ENCODE results near the gene OTUB2.

OTUB2 gene

DNA sequence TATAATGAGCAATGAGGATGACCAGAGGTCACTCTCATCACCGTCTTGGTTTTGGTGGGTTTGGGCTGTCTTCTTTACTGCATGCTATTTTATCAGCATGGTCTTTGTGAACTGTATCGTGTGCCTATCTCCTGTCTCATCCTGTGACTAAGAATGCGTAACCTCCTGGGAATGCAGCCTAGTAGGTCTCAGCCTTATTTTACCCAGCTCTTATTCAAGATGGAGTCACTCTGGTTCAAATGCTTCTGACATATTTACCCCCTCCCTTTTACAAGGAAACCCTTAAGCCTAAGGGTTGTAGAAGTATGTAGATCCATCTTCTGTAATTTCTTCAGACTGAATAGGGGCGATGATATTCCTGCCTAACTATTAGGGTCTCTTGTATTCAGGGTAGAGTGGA, 63.3 kb downstream of the OTUB2 start:
- DNase-seq = no peak
- Histone ChIP-seq H3K4me3 (no peak overlapping the region), H3K27ac (no peak overlapping the region), H3K4me1 (no peaks in the 10 kb centered on the region), H3K9me3 (no peaks in the 10 kb centered on the region), H3K36me3 (no peaks in the 10 kb centered on the region), H3K27me3 (no peaks in the 10 kb centered on the region)
- intact Hi-C loops (cut with DNase I; ENCODE audit: low total_unique reads) = no loop called here
- TF ChIP-seq, protein P1, sequence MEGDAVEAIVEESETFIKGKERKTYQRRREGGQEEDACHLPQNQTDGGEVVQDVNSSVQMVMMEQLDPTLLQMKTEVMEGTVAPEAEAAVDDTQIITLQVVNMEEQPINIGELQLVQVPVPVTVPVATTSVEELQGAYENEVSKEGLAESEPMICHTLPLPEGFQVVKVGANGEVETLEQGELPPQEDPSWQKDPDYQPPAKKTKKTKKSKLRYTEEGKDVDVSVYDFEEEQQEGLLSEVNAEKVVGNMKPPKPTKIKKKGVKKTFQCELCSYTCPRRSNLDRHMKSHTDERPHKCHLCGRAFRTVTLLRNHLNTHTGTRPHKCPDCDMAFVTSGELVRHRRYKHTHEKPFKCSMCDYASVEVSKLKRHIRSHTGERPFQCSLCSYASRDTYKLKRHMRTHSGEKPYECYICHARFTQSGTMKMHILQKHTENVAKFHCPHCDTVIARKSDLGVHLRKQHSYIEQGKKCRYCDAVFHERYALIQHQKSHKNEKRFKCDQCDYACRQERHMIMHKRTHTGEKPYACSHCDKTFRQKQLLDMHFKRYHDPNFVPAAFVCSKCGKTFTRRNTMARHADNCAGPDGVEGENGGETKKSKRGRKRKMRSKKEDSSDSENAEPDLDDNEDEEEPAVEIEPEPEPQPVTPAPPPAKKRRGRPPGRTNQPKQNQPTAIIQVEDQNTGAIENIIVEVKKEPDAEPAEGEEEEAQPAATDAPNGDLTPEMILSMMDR (IDR thresholded peaks at IDR 0.05) = no peak

DNA sequence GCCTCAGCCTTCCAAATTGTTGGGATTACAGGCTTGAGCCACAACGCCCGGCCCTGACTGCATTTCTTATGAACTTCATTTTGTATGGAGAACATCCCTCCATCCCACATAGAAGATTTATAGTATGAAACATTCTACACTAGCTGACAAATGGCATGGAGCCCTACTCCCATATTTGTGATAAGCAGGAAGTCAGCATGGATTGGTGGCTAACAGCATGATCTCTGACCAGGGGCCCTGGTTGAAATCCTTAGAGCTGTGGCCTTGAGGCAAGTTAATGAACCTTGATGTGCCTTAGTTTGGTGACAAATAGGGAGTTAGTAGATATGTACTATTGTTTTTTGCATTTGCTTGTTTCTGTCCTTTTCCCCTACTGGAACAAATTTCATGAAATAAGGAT, 67.3 kb downstream of the OTUB2 start:
- DNase-seq = no peak
- H3K27me3 ChIP-seq = no peaks in the 10 kb centered on the region
- H3K27ac ChIP-seq = no peak overlapping the region
- H3K9me3 ChIP-seq = no peaks in the 10 kb centered on the region
- no peaks in the 10 kb centered on the region for H3K4me1 ChIP-seq
- H3K4me3 ChIP-seq = no peak overlapping the region
- H3K36me3 ChIP-seq = no peaks in the 10 kb centered on the region
- TF ChIP-seq, protein P1 (IDR thresholded peaks at IDR 0.05) = no peak
- intact Hi-C loops (cut with DNase I; ENCODE audit: low total_unique reads) = no loop called here

DNA sequence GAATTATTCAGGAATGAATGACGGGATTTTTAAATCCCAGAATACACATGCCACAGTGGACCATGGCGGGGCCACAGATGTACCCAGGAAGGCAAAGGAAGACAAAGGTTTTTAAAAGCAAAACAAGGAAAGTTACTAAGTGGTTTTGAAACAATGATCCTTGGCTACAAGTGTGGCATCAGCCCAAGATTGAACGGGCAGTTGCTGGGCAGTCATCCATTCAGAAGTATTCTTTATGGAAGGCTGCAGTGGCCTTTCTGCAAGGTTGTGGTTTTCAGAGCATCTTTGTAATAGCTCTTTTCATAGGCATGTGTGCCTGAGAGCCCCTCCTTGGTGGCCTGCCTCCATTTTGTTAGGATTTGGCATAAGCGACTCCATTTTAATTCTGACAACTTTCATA, 71.0 kb downstream of the OTUB2 start:
- intact Hi-C loops (cut with DNase I; ENCODE audit: low total_unique reads) = no loop called here
- Histone ChIP-seq H3K36me3 (no peaks in the 10 kb centered on the region), H3K27ac (no peak overlapping the region), H3K4me1 (no peaks in the 10 kb centered on the region), H3K27me3 (no peaks in the 10 kb centered on the region), H3K9me3 (no peaks in the 10 kb centered on the region), H3K4me3 (no peak overlapping the region)
- TF ChIP-seq, protein P1 (IDR thresholded peaks at IDR 0.05) = no peak
- no peak for DNase-seq
